ENCODE measurements around the gene SMURF1.

Gene SMURF1

GRCh38 chr7:99141334-99141733 lies 2.6 kb downstream of the SMURF1 start:
- DNase-seq = no peak

DNA sequence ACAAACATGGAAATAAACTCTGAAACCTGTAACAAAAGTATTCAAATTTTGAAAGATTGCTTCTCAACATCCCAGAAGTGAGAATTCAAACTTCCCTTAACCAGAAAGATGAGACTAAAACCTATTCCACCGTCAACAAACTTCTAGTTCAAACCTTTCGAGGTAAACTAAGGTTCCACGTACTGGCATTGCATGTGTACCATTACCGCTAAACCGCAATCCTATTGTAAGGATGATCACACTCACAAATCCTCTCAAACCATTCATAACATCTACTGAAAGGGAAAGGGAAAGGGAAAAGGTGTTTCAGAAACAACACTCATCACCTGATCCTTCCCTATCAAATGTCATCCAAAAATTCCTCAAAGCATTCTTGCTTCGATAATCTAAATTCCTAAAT lies 3.1 kb downstream of the SMURF1 start:
- no peak for DNase-seq

DNA sequence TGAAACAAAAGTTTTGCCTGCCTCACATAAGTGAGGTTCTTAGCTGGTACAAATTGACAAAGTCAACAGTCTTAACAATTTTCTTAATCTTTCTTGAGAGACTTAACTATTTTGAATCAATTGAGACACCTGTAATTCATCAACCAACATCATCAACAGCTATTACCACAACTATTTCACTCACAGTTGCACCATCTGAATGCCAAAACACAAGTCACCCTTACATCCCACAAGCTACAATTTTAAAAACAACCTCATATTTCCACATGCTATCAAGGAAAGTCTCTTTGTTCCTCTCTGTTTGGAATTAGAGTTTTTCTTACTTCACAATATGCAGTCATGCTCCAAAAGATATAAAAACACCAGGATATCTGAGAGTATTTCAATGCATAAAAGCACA lies 4.9 kb downstream of the SMURF1 start:
- no peak for DNase-seq

GRCh38 chr7:99137411-99138180 lies 6.3 kb downstream of the SMURF1 start:
- DNase-seq = no peak

GRCh38 chr7:99135938-99136337 lies 8.0 kb downstream of the SMURF1 start:
- DNase-seq = no peak

DNA sequence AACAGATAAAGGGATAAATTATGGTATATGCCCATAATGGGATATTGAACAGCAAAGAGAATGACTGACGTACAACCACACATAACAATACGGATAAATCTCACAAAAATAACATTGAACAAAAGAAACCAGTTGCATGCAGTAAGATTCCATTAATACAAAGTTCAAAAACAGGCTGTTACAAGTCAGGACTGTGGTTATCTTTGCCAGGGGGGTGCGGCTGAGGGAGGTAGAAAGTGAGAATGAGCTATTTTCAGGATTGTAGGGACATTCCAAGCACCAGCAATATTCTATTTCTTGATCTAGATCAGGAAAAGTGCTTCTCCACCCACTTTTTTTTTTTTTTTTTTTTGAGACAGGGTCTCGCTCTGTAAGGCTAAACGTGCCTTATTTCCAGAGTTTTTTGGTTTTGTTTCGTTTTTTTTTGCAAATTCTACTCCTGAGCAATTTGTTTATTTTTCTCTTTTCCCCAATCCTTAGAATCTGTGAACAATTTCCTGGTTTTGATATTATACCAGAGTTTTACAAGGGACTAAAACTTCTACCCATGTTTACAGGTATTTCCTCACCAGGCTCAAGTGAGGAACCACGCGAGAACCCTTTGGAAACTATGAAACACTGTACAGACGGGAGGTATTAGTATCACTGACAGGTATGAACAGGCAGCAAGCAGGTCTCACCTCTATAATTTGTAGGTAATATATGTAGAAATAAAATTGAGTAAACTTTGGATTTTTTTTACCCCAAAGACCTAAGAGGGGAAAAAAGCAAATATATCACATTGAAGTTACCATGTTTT lies 9.9 kb downstream of the SMURF1 start:
- DNase-seq = no peak

DNA sequence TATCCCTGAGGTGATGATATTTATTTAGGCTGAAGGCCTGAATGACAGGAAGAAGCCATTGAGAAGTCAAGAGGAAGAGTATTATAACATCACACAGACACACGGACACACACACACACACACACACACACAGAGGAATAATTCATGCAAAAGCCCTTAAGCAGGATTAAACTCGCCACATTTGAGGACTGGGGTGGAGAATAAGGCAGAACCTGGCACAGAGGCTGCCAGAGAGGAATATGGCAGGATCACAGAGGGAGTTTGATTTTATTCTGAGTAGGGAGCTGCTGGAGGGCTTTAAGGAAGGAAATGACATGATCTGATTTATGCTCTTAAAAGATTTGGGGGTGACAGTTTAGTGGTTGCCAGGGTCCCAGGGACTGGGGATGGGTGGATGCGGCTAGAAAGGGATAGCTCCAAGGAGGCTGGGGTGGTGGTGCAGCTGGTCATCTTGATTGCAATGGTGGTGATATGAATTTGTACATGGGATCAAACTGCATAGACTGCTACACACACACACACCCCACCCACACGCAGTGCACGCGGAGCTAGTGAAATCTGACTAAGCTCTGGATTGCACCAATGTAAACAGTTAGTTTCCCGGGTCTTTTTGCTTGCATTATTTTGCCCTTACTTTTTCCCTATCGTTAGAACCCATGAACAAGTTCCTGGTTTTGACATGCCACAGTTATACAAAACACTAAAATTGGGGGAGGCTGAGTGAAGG lies 11.2 kb downstream of the SMURF1 start:
- DNase-seq = no peak

DNA sequence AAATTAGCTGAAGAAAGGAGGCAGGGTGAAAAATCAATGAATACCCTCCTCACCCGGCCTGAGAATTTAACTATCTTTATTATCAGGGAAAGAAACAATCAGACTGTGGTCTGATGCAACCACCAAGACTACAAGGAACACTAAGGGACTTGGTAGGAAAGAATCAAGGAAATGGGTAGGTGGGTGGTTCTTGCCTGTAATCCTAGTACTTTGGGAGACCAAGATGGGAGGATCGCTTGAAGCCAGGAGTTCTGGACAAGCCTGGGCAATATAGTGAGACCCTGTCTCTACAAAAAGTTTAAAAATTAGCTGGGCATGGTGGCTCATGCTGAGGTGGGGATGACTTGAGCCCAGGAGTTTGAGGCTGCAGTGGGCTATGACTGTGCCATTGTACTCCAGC lies 12.6 kb downstream of the SMURF1 start:
- no peak for DNase-seq

GRCh38 chr7:99129536-99129935 lies 14.4 kb downstream of the SMURF1 start:
- no peak for DNase-seq

DNA sequence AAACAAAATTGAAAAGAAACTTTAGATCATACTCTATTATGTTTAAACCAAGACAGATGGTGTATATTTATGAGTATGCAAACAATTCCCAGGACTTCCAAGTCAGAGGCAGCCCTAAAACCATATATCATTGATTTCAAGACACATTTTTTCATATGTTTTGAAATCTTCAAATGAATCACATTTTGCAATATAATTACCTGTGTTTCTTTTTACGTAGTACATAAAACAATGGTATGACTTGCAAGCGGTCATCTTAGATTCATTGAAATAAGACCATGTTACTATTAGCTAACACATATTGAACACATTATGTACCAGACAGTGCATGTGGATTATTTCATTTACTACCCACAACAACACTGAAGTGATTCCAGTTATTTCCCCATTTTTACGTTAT lies 14.9 kb downstream of the SMURF1 start:
- no peak for DNase-seq

- DNase-seq = no peak
Observed at GRCh38 chr7:99128076-99128950, 15.6 kb downstream of the SMURF1 start.

DNA sequence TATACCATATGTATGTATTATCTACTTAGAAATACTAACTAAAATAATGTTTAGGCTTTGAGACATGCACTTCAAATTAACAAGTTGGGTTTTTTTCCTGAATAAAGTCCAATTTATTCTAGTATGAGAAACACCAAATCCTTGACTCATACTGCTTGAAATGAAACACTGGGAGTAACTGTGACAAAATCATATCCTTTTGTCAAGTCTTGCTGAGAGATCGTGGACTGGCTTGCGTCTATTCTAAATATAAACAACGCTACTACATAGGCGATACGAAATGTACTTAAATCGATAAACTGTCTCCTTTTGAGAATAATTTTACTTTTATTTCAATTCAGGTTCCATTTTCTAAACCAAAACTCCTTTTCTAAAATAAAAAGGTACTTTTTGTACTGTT lies 16.3 kb downstream of the SMURF1 start:
- no peak for DNase-seq

DNA sequence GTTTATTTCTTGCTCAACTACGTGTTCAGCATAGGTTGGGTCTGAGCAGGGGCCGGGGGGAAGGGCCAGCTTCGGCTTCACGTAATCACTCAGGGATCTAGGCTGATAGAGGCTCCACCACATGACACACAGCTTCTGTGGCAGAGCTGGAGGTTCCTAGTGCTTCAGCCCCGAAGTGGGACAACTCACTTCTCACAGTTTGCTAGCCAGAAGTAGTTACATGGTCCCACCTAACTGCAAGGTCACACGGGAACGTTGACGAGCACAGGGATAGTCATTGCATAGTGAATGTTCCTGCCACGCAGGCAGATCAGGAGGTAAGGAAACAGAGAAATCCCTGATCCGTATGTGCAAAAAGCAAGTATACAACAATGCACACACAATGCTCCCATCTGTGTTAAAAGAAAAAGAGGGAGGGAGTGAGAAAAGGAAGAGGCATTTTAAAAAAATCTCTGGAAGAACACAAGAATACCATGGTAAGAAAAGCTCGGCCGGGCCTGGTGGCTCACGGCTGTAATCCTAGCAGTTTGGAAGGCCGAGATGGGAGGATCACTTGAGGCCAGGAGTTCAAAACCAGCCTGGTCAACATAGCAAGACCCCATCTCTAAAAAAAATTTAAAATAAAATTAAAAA lies 16.9 kb downstream of the SMURF1 start:
- DNase-seq = no peak

- DNase-seq = no peak
Observed at GRCh38 chr7:99125505-99125865, 18.4 kb downstream of the SMURF1 start.

DNA sequence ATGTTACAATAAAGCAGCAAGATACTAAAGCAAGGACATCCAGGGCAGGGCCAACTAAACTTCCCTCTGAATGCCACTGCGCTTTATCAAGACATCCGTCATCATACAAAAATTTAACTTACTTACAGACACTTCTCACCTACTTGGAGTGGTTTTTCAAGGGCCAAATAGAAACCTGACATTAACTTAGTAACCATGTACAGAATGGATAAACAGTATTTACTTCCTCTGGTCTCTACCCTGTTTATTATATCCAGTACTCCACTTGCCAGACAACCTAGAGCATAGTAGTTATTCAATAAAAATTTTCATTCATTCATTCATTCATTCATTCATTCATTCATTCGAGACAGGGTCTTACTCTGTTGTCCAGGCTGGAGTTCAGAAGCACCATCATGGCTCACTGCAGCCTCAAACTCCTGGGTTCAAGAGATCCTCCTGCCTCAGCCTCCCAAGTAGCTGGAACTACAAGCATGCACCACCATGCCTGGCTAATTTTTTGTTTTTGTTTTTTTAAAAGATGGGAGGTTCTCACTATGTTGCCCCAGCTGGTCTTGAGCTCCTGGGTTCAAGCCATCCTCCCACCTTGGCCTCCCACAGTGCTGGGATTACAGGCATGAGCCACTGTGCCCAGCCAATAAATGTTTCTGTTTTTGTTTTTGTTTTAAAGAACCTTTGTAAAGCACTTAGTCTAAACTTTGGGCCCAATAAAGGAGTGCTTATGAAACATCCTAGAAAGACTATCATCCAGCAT lies 19.0 kb downstream of the SMURF1 start:
- DNase-seq = no peak

DNA sequence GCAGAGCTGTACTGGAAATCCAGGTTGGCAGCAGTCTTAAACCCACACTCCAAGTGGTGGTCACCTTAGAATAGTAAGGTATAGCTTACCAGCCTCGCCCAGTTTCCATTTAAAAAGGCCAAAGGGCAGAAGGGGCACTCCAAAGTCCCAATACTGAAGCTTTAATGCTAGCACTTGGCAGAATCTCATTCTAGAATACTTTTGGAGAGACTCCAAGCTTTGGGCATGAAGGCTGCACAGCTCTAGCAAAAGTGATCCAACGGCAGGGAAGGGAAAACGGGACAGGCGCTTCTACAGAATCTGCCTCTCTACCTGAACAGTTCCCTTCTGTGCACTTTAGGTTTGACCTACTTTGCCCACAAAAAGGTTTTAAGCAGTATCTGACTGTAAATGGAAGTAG lies 19.7 kb downstream of the SMURF1 start:
- DNase-seq = no peak

GRCh38 chr7:99123571-99124033 lies 20.3 kb downstream of the SMURF1 start:
- DNase-seq = no peak

GRCh38 chr7:99122762-99123161 lies 21.1 kb downstream of the SMURF1 start:
- DNase-seq = no peak

DNA sequence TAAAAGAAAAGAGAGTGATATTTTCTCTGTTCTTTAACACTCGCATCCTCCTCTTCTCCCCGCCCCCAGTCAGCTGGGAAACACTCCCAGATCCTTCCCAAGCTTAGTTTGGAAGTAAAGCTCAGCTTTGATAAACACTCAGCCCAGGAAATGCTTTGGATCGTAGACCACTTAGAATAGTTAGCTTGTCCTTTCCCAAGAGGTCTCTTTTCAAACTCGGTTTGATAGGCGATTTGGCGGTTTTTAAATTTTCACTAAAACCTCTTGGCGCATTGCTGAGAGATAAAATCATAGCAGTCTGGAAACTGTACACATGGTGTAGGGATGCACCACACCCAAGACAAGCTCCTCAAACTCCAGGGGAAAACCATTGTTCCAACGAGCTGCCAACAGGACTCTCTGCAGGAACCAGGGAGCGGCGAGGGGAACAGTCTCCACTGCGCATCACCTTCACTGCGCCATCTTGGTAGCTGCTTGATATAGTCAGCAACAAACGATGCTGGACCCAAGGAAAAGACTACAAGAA lies 22.3 kb downstream of the SMURF1 start:
- DNase-seq = no peak

GRCh38 chr7:99120916-99121315 lies 23.0 kb downstream of the SMURF1 start:
- no peak for DNase-seq

- no peak for DNase-seq
Observed at GRCh38 chr7:99120501-99120900, 23.4 kb downstream of the SMURF1 start.
